ENCODE data around the gene SPC25. TPM values are rescaled to one million over a fixed set of nuclear protein-coding genes. Genes with fewer than 3 reads are reported as not detected.

The SPC25 gene
- total and polyA plus RNA-seq, 11 donors = 0.14 to 3.8 (median 0.65) TPM; not detected in 5

DNA sequence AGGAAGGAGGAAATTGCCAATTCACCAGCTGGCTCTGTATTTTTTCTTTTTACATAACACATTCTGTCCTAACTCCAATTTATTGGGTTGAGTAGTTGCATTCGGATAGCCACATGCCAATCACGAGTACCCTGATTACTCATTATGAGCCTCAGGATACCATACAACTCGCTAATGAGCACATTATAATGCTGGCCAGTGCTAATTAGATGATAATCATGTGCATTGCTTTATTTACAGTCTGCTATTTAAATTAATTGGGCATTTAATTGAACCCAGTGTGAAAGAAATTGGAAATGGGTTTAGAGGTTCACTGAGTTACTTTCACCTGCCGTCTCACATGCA lies 26.1 kb upstream of the SPC25 start:
- peaks cover 0 to 5% (median 0%) of the 10 kb centered on the region in 12 donors for H3K9me3 ChIP-seq

DNA sequence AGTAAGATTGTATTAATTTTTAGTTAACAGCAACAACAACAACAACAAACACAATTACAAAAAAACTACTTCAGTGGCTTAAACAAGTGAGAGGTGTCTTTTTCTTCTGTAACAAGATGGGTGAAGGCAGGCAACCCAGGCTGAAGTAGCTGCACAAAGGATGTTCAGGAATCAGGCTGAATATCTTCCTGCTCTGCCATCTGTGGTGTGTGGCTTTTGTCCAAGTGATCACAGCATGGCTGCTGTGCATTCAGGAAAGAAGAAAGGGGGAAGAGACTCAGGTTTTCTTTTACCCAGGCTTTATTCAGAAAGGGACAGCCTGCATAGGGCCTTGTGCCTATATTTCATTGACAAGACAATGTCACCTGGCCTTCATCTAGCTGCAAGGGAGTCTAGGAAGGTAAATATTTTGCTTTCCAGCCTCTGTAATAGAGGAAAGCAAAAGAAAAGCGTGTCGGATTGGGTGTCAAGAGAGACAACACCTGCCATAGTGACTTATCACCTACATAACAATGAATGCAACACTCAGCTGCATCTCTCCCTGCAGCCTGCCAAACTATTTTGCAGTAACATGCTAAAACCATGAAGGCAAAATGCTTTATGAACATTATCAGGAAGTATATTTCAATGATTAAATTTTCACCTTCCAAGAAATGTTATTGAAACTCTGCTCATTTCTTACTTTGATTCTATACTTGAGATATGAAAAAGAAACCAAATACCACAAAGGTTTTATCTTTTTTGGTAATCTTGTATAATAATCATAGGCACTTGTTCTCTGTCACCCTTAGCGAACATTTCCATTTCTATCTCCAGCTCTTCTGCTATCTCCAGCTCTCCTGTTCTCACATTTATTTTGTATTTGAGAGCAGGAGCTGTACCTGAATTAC lies 25.5 kb upstream of the SPC25 start:
- Histone ChIP-seq H3K4me1 (peaks cover 0 to 7% (median 0%) of the 10 kb centered on the region in 12 donors), H3K27ac (no peak overlapping the region), H3K36me3 (no peaks in the 10 kb centered on the region), H3K9me3 (peaks cover 0 to 5% (median 0%) of the 10 kb centered on the region in 12 donors), H3K4me3 (no peak overlapping the region), H3K27me3 (peaks cover 0 to 6% (median 0%) of the 10 kb centered on the region in 9 donors)
- DNase-seq (no peak), ATAC-seq (no peak)
- TF ChIP-seq POLR2A (IDR thresholded peaks at IDR 0.05) = no peak
- TF ChIP-seq, protein P1, sequence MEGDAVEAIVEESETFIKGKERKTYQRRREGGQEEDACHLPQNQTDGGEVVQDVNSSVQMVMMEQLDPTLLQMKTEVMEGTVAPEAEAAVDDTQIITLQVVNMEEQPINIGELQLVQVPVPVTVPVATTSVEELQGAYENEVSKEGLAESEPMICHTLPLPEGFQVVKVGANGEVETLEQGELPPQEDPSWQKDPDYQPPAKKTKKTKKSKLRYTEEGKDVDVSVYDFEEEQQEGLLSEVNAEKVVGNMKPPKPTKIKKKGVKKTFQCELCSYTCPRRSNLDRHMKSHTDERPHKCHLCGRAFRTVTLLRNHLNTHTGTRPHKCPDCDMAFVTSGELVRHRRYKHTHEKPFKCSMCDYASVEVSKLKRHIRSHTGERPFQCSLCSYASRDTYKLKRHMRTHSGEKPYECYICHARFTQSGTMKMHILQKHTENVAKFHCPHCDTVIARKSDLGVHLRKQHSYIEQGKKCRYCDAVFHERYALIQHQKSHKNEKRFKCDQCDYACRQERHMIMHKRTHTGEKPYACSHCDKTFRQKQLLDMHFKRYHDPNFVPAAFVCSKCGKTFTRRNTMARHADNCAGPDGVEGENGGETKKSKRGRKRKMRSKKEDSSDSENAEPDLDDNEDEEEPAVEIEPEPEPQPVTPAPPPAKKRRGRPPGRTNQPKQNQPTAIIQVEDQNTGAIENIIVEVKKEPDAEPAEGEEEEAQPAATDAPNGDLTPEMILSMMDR (IDR thresholded peaks at IDR 0.05) = no peak
- 90 to 99% (median 94%) methylated on average over 3 of the region's 3 CpGs for WGBS, 4 donors
- intact Hi-C loops (cut with DNase I) = no loop called here

More for the DNA sequence above, 26.1 kb upstream of the SPC25 start:
- H3K27me3 ChIP-seq = peaks cover 0 to 6% (median 0%) of the 10 kb centered on the region in 9 donors
- DNase-seq (no peak), ATAC-seq (no peak)
- no peaks in the 10 kb centered on the region for H3K36me3 ChIP-seq
- TF ChIP-seq, protein P1 (IDR thresholded peaks at IDR 0.05) = no peak
- no peak for TF ChIP-seq POLR2A (IDR thresholded peaks at IDR 0.05)
- peaks cover 0 to 7% (median 0%) of the 10 kb centered on the region in 12 donors for H3K4me1 ChIP-seq
- intact Hi-C loops (cut with DNase I) = no loop called here
- 89 to 94% (median 90%) methylated on average over 4 of the region's 4 CpGs for WGBS, 4 donors
- H3K27ac ChIP-seq = no peak overlapping the region
- no peak overlapping the region for H3K4me3 ChIP-seq

DNA sequence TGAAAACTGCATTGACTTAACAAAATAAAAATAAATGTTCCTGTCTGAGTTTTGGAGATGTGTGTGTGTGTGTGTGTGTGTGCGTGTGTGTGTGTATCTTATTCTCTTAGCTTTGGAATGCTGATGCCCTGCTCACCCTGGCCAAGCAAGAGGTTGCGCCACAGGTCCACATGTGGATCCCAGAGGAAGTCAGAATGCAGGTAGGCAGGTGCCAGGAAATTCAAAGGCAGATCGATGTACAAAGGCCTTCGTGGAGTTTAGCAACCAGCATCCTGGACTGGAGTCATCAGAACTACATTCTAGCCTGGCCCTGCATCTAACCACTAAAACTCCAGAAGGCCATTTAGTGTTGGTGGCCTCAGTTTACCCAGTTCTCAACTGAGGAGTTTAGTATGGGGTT lies 23.3 kb upstream of the SPC25 start:
- no peak for ATAC-seq
- Histone ChIP-seq H3K4me3 (no peak overlapping the region), H3K9me3 (peaks cover 0 to 5% (median 0%) of the 10 kb centered on the region in 12 donors), H3K36me3 (no peaks in the 10 kb centered on the region), H3K27me3 (peaks cover 0 to 6% (median 0%) of the 10 kb centered on the region in 9 donors), H3K27ac (no peak overlapping the region), H3K4me1 (peaks cover 0 to 7% (median 0%) of the 10 kb centered on the region in 12 donors)
- 85 to 96% (median 90%) methylated on average over 4 of the region's 4 CpGs for WGBS, 4 donors
- intact Hi-C loops (cut with DNase I) = loop anchor here in 1 of 10 donors (2.0 kb wide), 1 partner anchor 143 kb away; no protein-coding TSS in a partner anchor
- no peak for DNase-seq
- TF ChIP-seq, protein P1 (IDR thresholded peaks at IDR 0.05) = no peak
- no peak for TF ChIP-seq POLR2A (IDR thresholded peaks at IDR 0.05)

DNA sequence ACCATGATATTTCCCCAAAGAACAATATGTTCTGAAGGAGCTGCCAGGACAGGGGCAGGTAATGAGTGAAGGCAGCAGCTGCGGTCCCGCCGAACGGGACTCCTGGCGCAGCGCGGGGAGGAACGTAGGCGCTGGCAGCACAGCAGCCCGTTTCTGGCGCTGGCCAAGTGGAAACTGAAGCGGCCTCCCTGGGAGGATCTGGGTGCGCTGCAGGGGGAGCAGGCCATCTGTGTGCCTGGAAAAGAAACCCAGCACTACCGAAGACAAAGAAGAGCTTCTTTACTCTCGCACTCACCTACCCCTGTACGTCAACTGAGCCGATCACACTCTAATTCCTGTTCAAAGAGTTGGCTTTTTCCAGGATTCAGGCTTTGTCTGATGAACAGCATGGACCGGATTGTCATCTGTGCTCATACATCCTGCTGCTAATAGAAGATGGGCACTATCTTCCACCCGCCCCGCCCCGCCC lies 22.7 kb upstream of the SPC25 start:
- peaks cover 0 to 6% (median 0%) of the 10 kb centered on the region in 9 donors for H3K27me3 ChIP-seq
- WGBS, 4 donors = 17 to 33% (median 25%) methylated on average over 21 of the region's 21 CpGs
- intact Hi-C loops (cut with DNase I) = loop anchor here in 1 of 10 donors (2.0 kb wide), 1 partner anchor 142 kb away; no protein-coding TSS in a partner anchor
- DNase-seq = peak; percentile 9 to 65 (median 36)
- peaks cover 0 to 7% (median 0%) of the 10 kb centered on the region in 12 donors for H3K4me1 ChIP-seq
- ATAC-seq = peak; percentile 42 to 74 (median 72)
- TF ChIP-seq, protein P1 (IDR thresholded peaks at IDR 0.05) = no peak
- H3K27ac ChIP-seq = no peak overlapping the region
- H3K36me3 ChIP-seq = no peaks in the 10 kb centered on the region
- H3K9me3 ChIP-seq = peaks cover 0 to 5% (median 0%) of the 10 kb centered on the region in 12 donors
- peak overlapping the region in 6 of 12 donors; percentile 1 to 32 (median 18) for H3K4me3 ChIP-seq
